GM21367 (cell line): ENCODE data around the gene RALGPS2.

ENCODE experiments used
- ATAC-seq: cut with Tn5 transposase; IDR thresholded peaks from one replicate; pipeline ENCODE4 v1.9.1; 2021; ENCODE audit not compliant: unreplicated experiment

Gene RALGPS2

GRCh38 chr1:178724728-178725465 lies at the start of gene RALGPS2:
TSS of gene RALGPS2 (plus strand) at chr1:178725244. CDS start at chr1:178776765, 51,521 bp downstream.
- peak; percentile 53 for ATAC-seq

GRCh38 chr1:178679237-178679636 lies 45.8 kb upstream of the RALGPS2 start:
- ATAC-seq: no peak

GRCh38 chr1:178682429-178682828 lies 42.6 kb upstream of the RALGPS2 start:
- ATAC-seq: no peak

GRCh38 chr1:178682886-178683285 lies 42.2 kb upstream of the RALGPS2 start:
- ATAC-seq: no peak

- no peak for ATAC-seq
Measured at GRCh38 chr1:178683291-178683690, 41.8 kb upstream of the RALGPS2 start.

GRCh38 chr1:178684111-178684510 lies 40.9 kb upstream of the RALGPS2 start:
- ATAC-seq: no peak

- peak; percentile 78 for ATAC-seq
Measured at GRCh38 chr1:178684542-178685000, 40.5 kb upstream of the RALGPS2 start.

GRCh38 chr1:178686407-178686806 lies 38.6 kb upstream of the RALGPS2 start:
- no peak for ATAC-seq

GRCh38 chr1:178688244-178688643 lies 36.8 kb upstream of the RALGPS2 start:
- ATAC-seq: no peak

- ATAC-seq: no peak
Measured at GRCh38 chr1:178689769-178690168, 35.3 kb upstream of the RALGPS2 start.

- ATAC-seq: no peak
Measured at GRCh38 chr1:178690496-178690895, 34.5 kb upstream of the RALGPS2 start.

- ATAC-seq: no peak
Measured at GRCh38 chr1:178692564-178693327, 32.3 kb upstream of the RALGPS2 start.

GRCh38 chr1:178693366-178693765 lies 31.7 kb upstream of the RALGPS2 start:
- ATAC-seq: no peak

- ATAC-seq: no peak
Measured at GRCh38 chr1:178694923-178695525, 30.0 kb upstream of the RALGPS2 start.

GRCh38 chr1:178702146-178702545 lies 22.9 kb upstream of the RALGPS2 start:
- ATAC-seq: no peak

- ATAC-seq: no peak
Measured at GRCh38 chr1:178704833-178705232, 20.2 kb upstream of the RALGPS2 start.

- no peak for ATAC-seq
Measured at GRCh38 chr1:178706432-178706831, 18.6 kb upstream of the RALGPS2 start.

- ATAC-seq: no peak
Measured at GRCh38 chr1:178713259-178713658, 11.8 kb upstream of the RALGPS2 start.

GRCh38 chr1:178714453-178714852 lies 10.6 kb upstream of the RALGPS2 start:
- ATAC-seq: no peak

GRCh38 chr1:178716111-178716510 lies 8.9 kb upstream of the RALGPS2 start:
- ATAC-seq: no peak

GRCh38 chr1:178718520-178718919 lies 6.5 kb upstream of the RALGPS2 start:
- ATAC-seq: no peak

- ATAC-seq: no peak
Measured at GRCh38 chr1:178723546-178723945, 1.5 kb upstream of the RALGPS2 start.
